SK-N-SH treated with all-trans-retinoic acid at 6 μM for 48 hours (cell line): ENCODE measurements around the gene TMEM196.

Source experiments
- PPARA ChIP-seq: fragments of 250-450 bp; sonication (Bioruptor Pico); IDR thresholded peaks from 2 replicates; pipeline ENCODE4 v1.5.0; 2020; ENCODE audit warnings: mild to moderate bottlenecking, borderline replicate concordance
- RARB ChIP-seq: fragments of 250-450 bp; sonication (Bioruptor Pico); IDR thresholded peaks from 2 replicates; pipeline ENCODE4 v1.8.0; 2021; ENCODE audit warnings: mild to moderate bottlenecking, moderate library complexity
- TF ChIP-seq, protein P1 (sequence below): fragments of 250-450 bp; sonication (Bioruptor Pico); IDR thresholded peaks from 2 replicates; pipeline ENCODE4 v1.5.0; 2020; ENCODE audit warnings: mild to moderate bottlenecking, moderate library complexity
- TF ChIP-seq, protein P2 (sequence below): fragments of 250-450 bp; sonication (Bioruptor Pico); IDR thresholded peaks from 2 replicates; pipeline ENCODE4 v1.8.0; 2020; ENCODE audit warnings: mild to moderate bottlenecking, moderate library complexity, borderline replicate concordance

DNA sequence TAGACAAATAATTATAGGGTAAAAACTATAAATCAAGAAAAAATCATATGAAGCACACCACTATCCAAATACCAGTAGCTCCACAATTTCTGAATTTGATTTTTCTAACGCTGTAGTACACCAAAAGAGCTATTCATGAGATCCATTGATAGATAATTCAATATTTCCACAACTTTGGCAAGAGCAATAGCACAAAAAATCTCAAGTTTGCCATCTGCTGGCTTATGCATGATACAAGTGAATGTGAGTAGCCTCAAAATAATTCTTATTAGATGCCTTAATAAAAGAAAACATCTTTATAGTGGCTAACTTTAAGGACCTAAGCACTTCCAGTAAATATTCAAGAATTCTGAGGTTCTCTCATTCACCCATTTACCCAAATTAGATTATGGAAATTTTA, 2.2 kb upstream of the TMEM196 start:
- TF ChIP-seq RARB, result no peak
- TF ChIP-seq, protein P1, sequence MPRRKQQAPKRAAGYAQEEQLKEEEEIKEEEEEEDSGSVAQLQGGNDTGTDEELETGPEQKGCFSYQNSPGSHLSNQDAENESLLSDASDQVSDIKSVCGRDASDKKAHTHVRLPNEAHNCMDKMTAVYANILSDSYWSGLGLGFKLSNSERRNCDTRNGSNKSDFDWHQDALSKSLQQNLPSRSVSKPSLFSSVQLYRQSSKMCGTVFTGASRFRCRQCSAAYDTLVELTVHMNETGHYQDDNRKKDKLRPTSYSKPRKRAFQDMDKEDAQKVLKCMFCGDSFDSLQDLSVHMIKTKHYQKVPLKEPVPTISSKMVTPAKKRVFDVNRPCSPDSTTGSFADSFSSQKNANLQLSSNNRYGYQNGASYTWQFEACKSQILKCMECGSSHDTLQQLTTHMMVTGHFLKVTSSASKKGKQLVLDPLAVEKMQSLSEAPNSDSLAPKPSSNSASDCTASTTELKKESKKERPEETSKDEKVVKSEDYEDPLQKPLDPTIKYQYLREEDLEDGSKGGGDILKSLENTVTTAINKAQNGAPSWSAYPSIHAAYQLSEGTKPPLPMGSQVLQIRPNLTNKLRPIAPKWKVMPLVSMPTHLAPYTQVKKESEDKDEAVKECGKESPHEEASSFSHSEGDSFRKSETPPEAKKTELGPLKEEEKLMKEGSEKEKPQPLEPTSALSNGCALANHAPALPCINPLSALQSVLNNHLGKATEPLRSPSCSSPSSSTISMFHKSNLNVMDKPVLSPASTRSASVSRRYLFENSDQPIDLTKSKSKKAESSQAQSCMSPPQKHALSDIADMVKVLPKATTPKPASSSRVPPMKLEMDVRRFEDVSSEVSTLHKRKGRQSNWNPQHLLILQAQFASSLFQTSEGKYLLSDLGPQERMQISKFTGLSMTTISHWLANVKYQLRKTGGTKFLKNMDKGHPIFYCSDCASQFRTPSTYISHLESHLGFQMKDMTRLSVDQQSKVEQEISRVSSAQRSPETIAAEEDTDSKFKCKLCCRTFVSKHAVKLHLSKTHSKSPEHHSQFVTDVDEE, result no peak
- TF ChIP-seq, protein P2, sequence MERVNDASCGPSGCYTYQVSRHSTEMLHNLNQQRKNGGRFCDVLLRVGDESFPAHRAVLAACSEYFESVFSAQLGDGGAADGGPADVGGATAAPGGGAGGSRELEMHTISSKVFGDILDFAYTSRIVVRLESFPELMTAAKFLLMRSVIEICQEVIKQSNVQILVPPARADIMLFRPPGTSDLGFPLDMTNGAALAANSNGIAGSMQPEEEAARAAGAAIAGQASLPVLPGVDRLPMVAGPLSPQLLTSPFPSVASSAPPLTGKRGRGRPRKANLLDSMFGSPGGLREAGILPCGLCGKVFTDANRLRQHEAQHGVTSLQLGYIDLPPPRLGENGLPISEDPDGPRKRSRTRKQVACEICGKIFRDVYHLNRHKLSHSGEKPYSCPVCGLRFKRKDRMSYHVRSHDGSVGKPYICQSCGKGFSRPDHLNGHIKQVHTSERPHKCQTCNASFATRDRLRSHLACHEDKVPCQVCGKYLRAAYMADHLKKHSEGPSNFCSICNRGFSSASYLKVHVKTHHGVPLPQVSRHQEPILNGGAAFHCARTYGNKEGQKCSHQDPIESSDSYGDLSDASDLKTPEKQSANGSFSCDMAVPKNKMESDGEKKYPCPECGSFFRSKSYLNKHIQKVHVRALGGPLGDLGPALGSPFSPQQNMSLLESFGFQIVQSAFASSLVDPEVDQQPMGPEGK (CRISPR knock-in tag), result no peak
- no peak for TF ChIP-seq PPARA (CRISPR knock-in tag)
